Chondrocyte (in vitro differentiated cells): Measurements from ENCODE around the gene LDB1. TPM values are rescaled to one million over a fixed set of nuclear protein-coding genes. Genes with fewer than 3 reads are reported as not detected.

ENCODE experiments used
- DNase-seq: peaks from one replicate; pipeline ENCODE4 v3.0.0; 2021; ENCODE audit warnings: mixed read lengths, low spot score
- H3K27ac Mint-ChIP-seq: one replicate; pipeline ENCODE4 v1.8.0; 2021; ENCODE audit warnings: mild to moderate bottlenecking, moderate library complexity, mixed read lengths; ENCODE audit not compliant: unreplicated experiment
- H3K27me3 Mint-ChIP-seq: 2 replicates; pipeline ENCODE4 v1.8.0; 2021; ENCODE audit warnings: low read depth, mixed read lengths
- H3K36me3 Mint-ChIP-seq: 2 replicates; pipeline ENCODE4 v1.8.0; 2021; ENCODE audit warnings: low read depth, mixed read lengths
- H3K4me1 Mint-ChIP-seq: 2 replicates; pipeline ENCODE4 v1.8.0; 2021; ENCODE audit warnings: low read depth, mild to moderate bottlenecking, mixed read lengths
- H3K4me3 Mint-ChIP-seq: one replicate; pipeline ENCODE4 v1.8.0; 2021; ENCODE audit warnings: mild to moderate bottlenecking, moderate library complexity, mixed read lengths; ENCODE audit not compliant: unreplicated experiment
- H3K9me3 Mint-ChIP-seq: 2 replicates; pipeline ENCODE4 v1.8.0; 2021; ENCODE audit warnings: low read depth, mixed read lengths
- CTCF ChIP-seq: fragments of 200-600 bp; sonication (generic); IDR thresholded peaks from 2 replicates; pipeline ENCODE4 v1.5.0; 2021; ENCODE audit warnings: antibody characterized with exemption, mild to moderate bottlenecking, moderate library complexity
- total RNA-seq: library from RNA; stranded (reverse); gene quantifications from 3 replicates; pipeline ENCODE4 v1.2.1, GENCODE V29; 2021

LDB1 gene
- total RNA-seq, 1 donor from 2014 or later = 65.7 TPM

- TF ChIP-seq CTCF = no peak
- Mint-ChIP-seq H3K27me3 (no peaks in the 10 kb centered on the region), H3K27ac (no peak overlapping the region), H3K4me1 (peaks cover 20% of the 10 kb centered on the region), H3K9me3 (no peaks in the 10 kb centered on the region), H3K36me3 (peaks cover 25% of the 10 kb centered on the region), H3K4me3 (no peak overlapping the region)
- no peak for DNase-seq
Measured at GRCh38 chr10:102109166-102110116, 10.7 kb downstream of the LDB1 start.

GRCh38 chr10:102106998-102107397 is 13.2 kb downstream of the LDB1 start:
- peaks cover 2% of the 10 kb centered on the region for H3K4me1 Mint-ChIP-seq

GRCh38 chr10:102102421-102102820 is 17.7 kb downstream of the LDB1 start:
- H3K36me3 Mint-ChIP-seq = peaks cover 5% of the 10 kb centered on the region
- TF ChIP-seq CTCF = no peak
- DNase-seq = no peak
- no peaks in the 10 kb centered on the region for H3K27me3 Mint-ChIP-seq
- peak overlapping the region; percentile 5 for H3K27ac Mint-ChIP-seq
- no peaks in the 10 kb centered on the region for H3K9me3 Mint-ChIP-seq
- H3K4me1 Mint-ChIP-seq = no peaks in the 10 kb centered on the region
- no peak overlapping the region for H3K4me3 Mint-ChIP-seq

More at GRCh38 chr10:102106998-102107397, 13.2 kb downstream of the LDB1 start:
- no peak overlapping the region for H3K4me3 Mint-ChIP-seq
- no peak for TF ChIP-seq CTCF
- H3K36me3 Mint-ChIP-seq = peaks cover 25% of the 10 kb centered on the region
- H3K27me3 Mint-ChIP-seq = no peaks in the 10 kb centered on the region
- H3K9me3 Mint-ChIP-seq = no peaks in the 10 kb centered on the region
- DNase-seq = no peak
- no peak overlapping the region for H3K27ac Mint-ChIP-seq

GRCh38 chr10:102101152-102101551 is 19.0 kb downstream of the LDB1 start:
- H3K27ac Mint-ChIP-seq = no peak overlapping the region
- DNase-seq = no peak
- peak; percentile 32 for TF ChIP-seq CTCF
- no peak overlapping the region for H3K4me3 Mint-ChIP-seq
- H3K36me3 Mint-ChIP-seq = peaks cover 4% of the 10 kb centered on the region
- no peaks in the 10 kb centered on the region for H3K27me3 Mint-ChIP-seq
- H3K9me3 Mint-ChIP-seq = no peaks in the 10 kb centered on the region
- H3K4me1 Mint-ChIP-seq = no peaks in the 10 kb centered on the region

GRCh38 chr10:102096449-102096848 is 23.7 kb downstream of the LDB1 start:
- Mint-ChIP-seq H3K9me3 (no peaks in the 10 kb centered on the region), H3K4me3 (no peak overlapping the region), H3K36me3 (peaks cover 3% of the 10 kb centered on the region), H3K4me1 (no peaks in the 10 kb centered on the region), H3K27me3 (no peaks in the 10 kb centered on the region), H3K27ac (no peak overlapping the region)
- no peak for TF ChIP-seq CTCF
- no peak for DNase-seq
